ENCODE measurements around the gene NAIF1.

The NAIF1 gene

GRCh38 chr9:128062279-128062678 lies 4.8 kb downstream of the NAIF1 start:
- no peak for TF ChIP-seq CTCF (IDR thresholded peaks at IDR 0.05; ENCODE audit: poor library complexity, severe bottlenecking)
- H3K27ac ChIP-seq (ENCODE audit: poor library complexity, severe bottlenecking) = no peak overlapping the region
- peaks cover 6% of the 10 kb centered on the region for H3K4me1 ChIP-seq (ENCODE audit: insufficient read depth, poor library complexity, severe bottlenecking)
- DNase-seq (ENCODE audit: low spot score) = no peak
- H3K36me3 ChIP-seq (ENCODE audit: low read depth) = no peaks in the 10 kb centered on the region
- no peak for ATAC-seq (ENCODE audit: low read depth)
- H3K27me3 ChIP-seq (ENCODE audit: insufficient read depth, poor library complexity, severe bottlenecking) = no peaks in the 10 kb centered on the region
- no peak overlapping the region for H3K4me3 ChIP-seq (ENCODE audit: severe bottlenecking)
- H3K9me3 ChIP-seq (ENCODE audit: severe bottlenecking) = no peaks in the 10 kb centered on the region

DNA sequence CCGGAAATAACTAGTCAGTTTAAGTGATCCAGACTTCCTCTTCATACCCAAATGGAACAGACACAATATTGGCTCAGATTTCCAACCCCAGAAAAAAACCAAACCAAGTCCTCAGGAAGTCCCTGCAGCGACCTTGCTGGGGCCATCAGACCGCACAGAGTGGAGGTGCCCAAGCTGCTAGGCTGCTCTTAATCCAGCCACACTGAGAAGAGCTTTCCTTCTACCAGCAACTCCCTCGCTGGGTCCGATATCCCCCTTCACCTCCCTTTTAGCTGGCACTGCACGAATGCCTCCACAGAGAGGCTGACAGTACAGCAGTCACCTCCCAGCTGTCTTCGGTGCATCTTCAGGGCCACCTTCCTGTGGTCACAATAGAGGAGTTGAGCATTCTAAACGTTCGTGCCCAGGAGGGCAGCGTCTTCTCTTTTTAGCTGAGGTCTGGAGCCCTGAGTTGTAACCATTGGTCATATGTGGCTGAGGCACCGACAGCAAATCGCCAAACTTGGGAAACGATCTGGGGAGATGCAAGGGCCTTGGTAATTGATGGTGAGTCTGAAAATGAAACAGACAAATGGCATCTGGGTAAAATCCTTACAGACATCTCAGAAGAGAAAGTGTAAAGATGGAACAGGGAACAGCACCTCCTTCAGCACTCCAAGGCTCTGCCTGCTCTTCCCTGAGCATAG lies 5.7 kb downstream of the NAIF1 start:
- Histone ChIP-seq H3K27ac (ENCODE audit: poor library complexity, severe bottlenecking) (no peak overlapping the region), H3K9me3 (ENCODE audit: severe bottlenecking) (no peaks in the 10 kb centered on the region), H3K4me1 (ENCODE audit: insufficient read depth, poor library complexity, severe bottlenecking) (peaks cover 1% of the 10 kb centered on the region), H3K4me3 (ENCODE audit: severe bottlenecking) (no peak overlapping the region), H3K27me3 (ENCODE audit: insufficient read depth, poor library complexity, severe bottlenecking) (no peaks in the 10 kb centered on the region), H3K36me3 (ENCODE audit: low read depth) (no peaks in the 10 kb centered on the region)
- TF ChIP-seq CTCF (IDR thresholded peaks at IDR 0.05; ENCODE audit: poor library complexity, severe bottlenecking) = no peak
- ATAC-seq (ENCODE audit: low read depth) (no peak), DNase-seq (ENCODE audit: low spot score) (no peak)

- Histone ChIP-seq H3K36me3 (ENCODE audit: low read depth) (no peaks in the 10 kb centered on the region), H3K9me3 (ENCODE audit: severe bottlenecking) (no peaks in the 10 kb centered on the region), H3K27ac (ENCODE audit: poor library complexity, severe bottlenecking) (no peak overlapping the region), H3K4me1 (ENCODE audit: insufficient read depth, poor library complexity, severe bottlenecking) (no peaks in the 10 kb centered on the region), H3K27me3 (ENCODE audit: insufficient read depth, poor library complexity, severe bottlenecking) (no peaks in the 10 kb centered on the region), H3K4me3 (ENCODE audit: severe bottlenecking) (no peak overlapping the region)
- no peak for TF ChIP-seq CTCF (IDR thresholded peaks at IDR 0.05; ENCODE audit: poor library complexity, severe bottlenecking)
- no peak for DNase-seq (ENCODE audit: low spot score)
- ATAC-seq (ENCODE audit: low read depth) = no peak
Measured at GRCh38 chr9:128059365-128059983, 7.6 kb downstream of the NAIF1 start.

- no peak for TF ChIP-seq CTCF (IDR thresholded peaks at IDR 0.05; ENCODE audit: poor library complexity, severe bottlenecking)
- ATAC-seq (ENCODE audit: low read depth) (no peak), DNase-seq (ENCODE audit: low spot score) (no peak)
- Histone ChIP-seq H3K36me3 (ENCODE audit: low read depth) (no peaks in the 10 kb centered on the region), H3K27me3 (ENCODE audit: insufficient read depth, poor library complexity, severe bottlenecking) (no peaks in the 10 kb centered on the region), H3K4me3 (ENCODE audit: severe bottlenecking) (no peak overlapping the region), H3K4me1 (ENCODE audit: insufficient read depth, poor library complexity, severe bottlenecking) (no peaks in the 10 kb centered on the region), H3K27ac (ENCODE audit: poor library complexity, severe bottlenecking) (no peak overlapping the region), H3K9me3 (ENCODE audit: severe bottlenecking) (no peaks in the 10 kb centered on the region)
Measured at GRCh38 chr9:128057724-128058409, 9.3 kb downstream of the NAIF1 start.

Data from RWPE2 (cell line).